Activated naive CD4-positive, alpha-beta T cell treated with anti-CD3 and anti-CD28 coated beads, Interleukin-2, amount 50 U/mL, for 72 hours (primary cell): Measurements from ENCODE around the gene TIGD1. TPM values are rescaled to one million over a fixed set of nuclear protein-coding genes. Genes with fewer than 3 reads are reported as not detected.
"Not testable (repeated sequence)": the region's sequence is repeated elsewhere in the genome, so short reads cannot be mapped to it uniquely, and the experiment has no call there.

Source experiments
- ATAC-seq, 2 donors: fragments of 150-1000 bp; cut with Tn5 transposase; 2 replicates each; pipeline ENCODE4 v1.10.0; 2021; ENCODE audit warnings: mild to moderate bottlenecking in 2 of 2, moderate library complexity in 2 of 2
- DNase-seq, 2 donors: peaks; one replicate each; pipeline ENCODE4 v3.0.0; 2021 to 2022; ENCODE audit warnings: low spot score in 2 of 2
- H3K27ac Mint-ChIP-seq, 2 donors: one replicate each; pipeline ENCODE4 v1.8.0; 2022; ENCODE audit warnings: mild to moderate bottlenecking in 2 of 2, mixed read lengths in 2 of 2
- H3K36me3 Mint-ChIP-seq, 2 donors: one replicate each; pipeline ENCODE4 v1.8.0; 2022; ENCODE audit warnings: mixed read lengths in 2 of 2
- H3K9me3 Mint-ChIP-seq, 2 donors: one replicate each; pipeline ENCODE4 v1.8.0; 2022; ENCODE audit warnings: mixed read lengths in 2 of 2
- total RNA-seq, 2 donors: library from RNA; stranded (reverse); gene quantifications; one replicate each; pipeline ENCODE4 v1.2.3, GENCODE V29; 2022

The TIGD1 gene
- total RNA-seq, 2 donors from 2014 or later: 6.8 to 7.3 TPM

- ATAC-seq (no peak), DNase-seq (no peak)
- Mint-ChIP-seq H3K36me3 (no peaks in the 10 kb centered on the region), H3K9me3 (no peaks in the 10 kb centered on the region), H3K27ac (peak overlapping the region in 1 of 2 donors; percentile 55)
Observed at GRCh38 chr2:232533944-232534710, 16.2 kb downstream of the TIGD1 start.

GRCh38 chr2:232532821-232533220, 17.5 kb downstream of the TIGD1 start:
- not testable (repeated sequence) for H3K36me3 Mint-ChIP-seq, H3K9me3 Mint-ChIP-seq, H3K27ac Mint-ChIP-seq, DNase-seq, ATAC-seq

GRCh38 chr2:232532419-232532818, 17.9 kb downstream of the TIGD1 start:
- no peaks in the 10 kb centered on the region for H3K36me3 Mint-ChIP-seq
- ATAC-seq: no peak
- no peak for DNase-seq

GRCh38 chr2:232530626-232531260, 19.6 kb downstream of the TIGD1 start:
- Mint-ChIP-seq H3K36me3 (no peaks in the 10 kb centered on the region), H3K9me3 (no peaks in the 10 kb centered on the region), H3K27ac (no peak overlapping the region)
- ATAC-seq (no peak), DNase-seq (no peak)

More at GRCh38 chr2:232532419-232532818, 17.9 kb downstream of the TIGD1 start:
- no peak overlapping the region for H3K27ac Mint-ChIP-seq
- H3K9me3 Mint-ChIP-seq: no peaks in the 10 kb centered on the region

GRCh38 chr2:232529806-232530547, 20.4 kb downstream of the TIGD1 start:
- no peak for ATAC-seq
- no peaks in the 10 kb centered on the region for H3K9me3 Mint-ChIP-seq
- no peaks in the 10 kb centered on the region for H3K36me3 Mint-ChIP-seq
- DNase-seq: no peak
- H3K27ac Mint-ChIP-seq: no peak overlapping the region

- DNase-seq: no peak
- no peaks in the 10 kb centered on the region for H3K36me3 Mint-ChIP-seq
- ATAC-seq: peak in 1 of 2 donors; percentile 60
- H3K27ac Mint-ChIP-seq: no peak overlapping the region
- H3K9me3 Mint-ChIP-seq: no peaks in the 10 kb centered on the region
Observed at GRCh38 chr2:232528746-232529460, 21.5 kb downstream of the TIGD1 start.

- Mint-ChIP-seq H3K36me3 (no peaks in the 10 kb centered on the region), H3K9me3 (no peaks in the 10 kb centered on the region), H3K27ac (no peak overlapping the region)
- DNase-seq (no peak), ATAC-seq (no peak)
Observed at GRCh38 chr2:232527905-232528470, 22.4 kb downstream of the TIGD1 start.

- no peak overlapping the region for H3K27ac Mint-ChIP-seq
- H3K36me3 Mint-ChIP-seq: no peaks in the 10 kb centered on the region
- H3K9me3 Mint-ChIP-seq: no peaks in the 10 kb centered on the region
- DNase-seq (no peak), ATAC-seq (no peak)
Observed at GRCh38 chr2:232526372-232526941, 23.9 kb downstream of the TIGD1 start.

- no peak for ATAC-seq
- H3K27ac Mint-ChIP-seq: no peak within 1 kb of the TSS
- no peak for DNase-seq
- no peaks in the 10 kb centered on the region for H3K9me3 Mint-ChIP-seq
- no peaks in the 10 kb centered on the region for H3K36me3 Mint-ChIP-seq
Observed at GRCh38 chr2:232525791-232526371, 24.5 kb downstream of the TIGD1 start, which contains the start of gene CHRND. Gene CHRND (plus strand): TSS chr2:232526160. CDS start chr2:232526216, 56 bp downstream.

- no peaks in the 10 kb centered on the region for H3K9me3 Mint-ChIP-seq
- DNase-seq (no peak), ATAC-seq (no peak)
- H3K27ac Mint-ChIP-seq: no peak overlapping the region
- H3K36me3 Mint-ChIP-seq: no peaks in the 10 kb centered on the region
Observed at GRCh38 chr2:232525199-232525598, 25.2 kb downstream of the TIGD1 start.

GRCh38 chr2:232524771-232525170, 25.6 kb downstream of the TIGD1 start:
- no peak for ATAC-seq
- Mint-ChIP-seq H3K27ac (no peak overlapping the region), H3K36me3 (no peaks in the 10 kb centered on the region), H3K9me3 (no peaks in the 10 kb centered on the region)
- no peak for DNase-seq

- ATAC-seq (peak; percentile 32 to 65), DNase-seq (peak in 1 of 2 donors; percentile 50)
- H3K27ac Mint-ChIP-seq: no peak overlapping the region
- no peaks in the 10 kb centered on the region for H3K9me3 Mint-ChIP-seq
- no peaks in the 10 kb centered on the region for H3K36me3 Mint-ChIP-seq
Observed at GRCh38 chr2:232523682-232524597, 26.4 kb downstream of the TIGD1 start.

- Mint-ChIP-seq H3K9me3 (no peaks in the 10 kb centered on the region), H3K36me3 (no peaks in the 10 kb centered on the region), H3K27ac (no peak overlapping the region)
- DNase-seq (no peak), ATAC-seq (no peak)
Observed at GRCh38 chr2:232523402-232523681, 27.0 kb downstream of the TIGD1 start.

GRCh38 chr2:232522623-232523401, 27.5 kb downstream of the TIGD1 start:
- H3K27ac Mint-ChIP-seq: no peak overlapping the region
- DNase-seq (no peak), ATAC-seq (no peak)
- H3K9me3 Mint-ChIP-seq: no peaks in the 10 kb centered on the region
- no peaks in the 10 kb centered on the region for H3K36me3 Mint-ChIP-seq
